Panc1 (cell line): Measurements from ENCODE around the gene SAPCD1. TPM values are rescaled to one million over a fixed set of nuclear protein-coding genes. Genes with fewer than 3 reads are reported as not detected.

ENCODE experiments used
- ATAC-seq: fragments of 200-7000 bp; cut with Tn5 transposase; 2 replicates; pipeline ENCODE4 v1.9.1; 2020; ENCODE audit warnings: mild to moderate bottlenecking, moderate library complexity
- BruUV-seq: library from RNA; stranded (reverse); fragments of 400-500 nt; replicated peaks from 2 replicates; lab custom pipeline; 2021; lab: Mats Ljungman, UMichigan
- CTCF ChIA-PET: fragments of 300-600 bp; sonication (Branson Sonifier 250); formaldehyde crosslinking; loops from one replicate; lab custom pipeline; 2022; ENCODE audit warnings: antibody characterized with exemption; lab: Charles Lee
- POLR2A ChIA-PET: fragments of 300-600 bp; sonication (Branson Sonifier 250); formaldehyde crosslinking; loops from one replicate; lab custom pipeline; 2022; ENCODE audit warnings: antibody characterized with exemption; lab: Charles Lee
- DNase-seq: peaks from one replicate; pipeline ENCODE4 v3.0.0-alpha.2; 2010; ENCODE audit warnings: low read depth, low spot score
- H3K27ac ChIP-seq: 2 replicates; pipeline ENCODE4 v1.5.1; 2011; ENCODE audit warnings: mild to moderate bottlenecking, low read length, inconsistent platforms
- H3K27me3 ChIP-seq: fragments of 200-500 bp; sonication (Bioruptor generic); 2 replicates; pipeline ENCODE4 v1.6.0; 2014; ENCODE audit warnings: low read length, inconsistent platforms; ENCODE audit not compliant: control insufficient read depth, insufficient read depth
- H3K36me3 ChIP-seq: fragments of 200-500 bp; sonication (Bioruptor generic); 2 replicates; pipeline ENCODE4 v1.5.1; 2014; ENCODE audit warnings: inconsistent platforms, mild to moderate bottlenecking, low read length, moderate library complexity; ENCODE audit not compliant: control insufficient read depth, insufficient read depth
- H3K4me1 ChIP-seq: 2 replicates; pipeline ENCODE4 v1.5.1; 2011; ENCODE audit warnings: inconsistent platforms, mild to moderate bottlenecking, low read length, moderate library complexity; ENCODE audit not compliant: control insufficient read depth, insufficient read depth
- H3K4me3 ChIP-seq, 2 experiments: 2 replicates each; pipeline ENCODE4 v1.5.1; 2011 to 2012; ENCODE audit warnings: low read depth in 2 of 2, low read length in 2 of 2, mild to moderate bottlenecking in 2 of 2, inconsistent platforms in 1 of 2, moderate library complexity in 1 of 2
- H3K9me3 ChIP-seq: fragments of 200-500 bp; sonication (Bioruptor generic); 2 replicates; pipeline ENCODE4 v1.5.1; 2014; ENCODE audit warnings: low read depth, mild to moderate bottlenecking, inconsistent platforms, low read length, moderate library complexity; ENCODE audit not compliant: control insufficient read depth, insufficient read depth
- CTCF ChIP-seq: fragments of 450-650 bp; IDR thresholded peaks from 2 replicates; pipeline ENCODE4 v1.5.1; 2017; ENCODE audit warnings: mild to moderate bottlenecking
- POLR2AphosphoS5 ChIP-seq: IDR thresholded peaks from 2 replicates; pipeline ENCODE4 v1.6.1; 2012; ENCODE audit warnings: mild to moderate bottlenecking, low read depth, low read length, moderate library complexity
- SIN3A ChIP-seq: IDR thresholded peaks from 2 replicates; pipeline ENCODE4 v1.6.1; 2012; ENCODE audit warnings: low read depth, mild to moderate bottlenecking, low read length, moderate library complexity, borderline replicate concordance; ENCODE audit not compliant: insufficient read depth
- TCF7L2 ChIP-seq: IDR thresholded peaks from 2 replicates; pipeline ENCODE4 v1.6.1; 2011; ENCODE audit warnings: mild to moderate bottlenecking, low read depth, low read length, inconsistent platforms
- in situ Hi-C: cut with HindIII; loops from 2 replicates; pipeline ENCODE4 v1.10.0; 2016; ENCODE audit warnings: low sequenced_read_pairs, low pct_unique_long_range_greater_than_20kb
- intact Hi-C: fragments of 100-400 bp; cut with micrococcal nuclease; formaldehyde crosslinking; loops from one replicate; pipeline ENCODE4 v1.10.0; 2022; ENCODE audit not compliant: unreplicated experiment
- total RNA-seq: library from RNA; stranded (reverse); gene quantifications from one replicate; pipeline ENCODE4 v1.2.1, GENCODE V29; 2021; ENCODE audit not compliant: unreplicated experiment
- TF ChIP-seq, protein P1 (sequence below), 2 experiments: IDR thresholded peaks; 2 replicates each; pipeline ENCODE4 v1.6.1; 2011 to 2012; ENCODE audit warnings: low read depth in 2 of 2, control low read depth in 1 of 2, low read length in 1 of 2, mild to moderate bottlenecking in 1 of 2, moderate library complexity in 1 of 2; ENCODE audit not compliant: insufficient read depth in 1 of 2

Gene SAPCD1
- total RNA-seq, 1 experiment from 2014 or later = 6.3 TPM

DNA sequence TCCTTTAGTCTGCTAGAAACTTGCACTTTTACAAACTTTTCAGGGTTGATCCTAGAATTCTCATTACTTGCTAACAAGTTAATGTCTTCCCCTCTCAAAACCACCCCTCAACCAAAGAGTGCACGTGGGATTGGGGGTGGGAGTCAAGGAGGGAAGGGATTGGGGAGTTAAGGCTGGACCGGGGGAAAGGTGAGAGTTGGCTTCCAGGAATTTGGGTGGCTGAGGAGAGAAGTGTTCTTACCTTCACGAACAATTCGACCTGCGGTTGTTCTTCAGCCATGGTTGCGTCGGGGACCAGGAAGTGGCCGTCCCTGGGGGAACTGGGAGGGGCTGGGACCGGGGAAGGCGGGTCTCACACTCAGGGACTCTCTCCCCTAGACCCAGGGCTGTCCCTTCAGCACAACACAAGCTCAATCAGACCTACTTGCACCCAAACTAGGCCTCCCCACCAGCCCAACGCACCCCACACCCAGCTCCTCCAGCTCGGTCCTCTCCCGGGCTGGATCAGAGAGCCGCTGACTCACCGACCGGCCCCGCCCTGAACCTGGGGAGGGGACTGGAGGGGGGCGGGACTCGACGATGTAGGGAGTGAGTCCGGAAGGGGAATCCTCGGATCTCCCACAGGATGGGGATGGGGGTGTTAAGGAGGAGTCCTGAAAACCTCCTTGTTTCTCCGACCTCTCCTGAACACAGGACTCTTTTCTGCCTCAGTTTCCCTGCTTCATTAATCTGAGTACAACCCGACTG, 26.3 kb upstream of the SAPCD1 start, which contains the start of gene CLIC1:
Gene CLIC1 (minus strand): TSS at position 510 of the 747 bp plus-strand sequence. CDS start 230 bp downstream, at position 280.
- ChIA-PET POLR2A (interaction anchor here (0.6 kb wide), 1 partner anchor 78 kb away, joined by 10 read pairs; the partner anchor contains the start of gene HSPA1L), CTCF (interaction anchor here (0.6 kb wide), 1 partner anchor 152 kb away, joined by 3 read pairs; no protein-coding TSS in a partner anchor)
- DNase-seq (no peak), ATAC-seq (peak; percentile 69)
- in situ Hi-C loops = no loop called here
- BruUV-seq = no TSS peak
- Histone ChIP-seq H3K9me3 (no peaks in the 10 kb centered on the region), H3K4me1 (peaks cover 57% of the 10 kb centered on the region), H3K27ac (peak within 1 kb of the TSS; percentile 100), H3K27me3 (no peaks in the 10 kb centered on the region), H3K4me3 (peak within 1 kb of the TSS; percentile 99 to 100), H3K36me3 (peaks cover 21% of the 10 kb centered on the region)
- TF ChIP-seq, protein P1, sequence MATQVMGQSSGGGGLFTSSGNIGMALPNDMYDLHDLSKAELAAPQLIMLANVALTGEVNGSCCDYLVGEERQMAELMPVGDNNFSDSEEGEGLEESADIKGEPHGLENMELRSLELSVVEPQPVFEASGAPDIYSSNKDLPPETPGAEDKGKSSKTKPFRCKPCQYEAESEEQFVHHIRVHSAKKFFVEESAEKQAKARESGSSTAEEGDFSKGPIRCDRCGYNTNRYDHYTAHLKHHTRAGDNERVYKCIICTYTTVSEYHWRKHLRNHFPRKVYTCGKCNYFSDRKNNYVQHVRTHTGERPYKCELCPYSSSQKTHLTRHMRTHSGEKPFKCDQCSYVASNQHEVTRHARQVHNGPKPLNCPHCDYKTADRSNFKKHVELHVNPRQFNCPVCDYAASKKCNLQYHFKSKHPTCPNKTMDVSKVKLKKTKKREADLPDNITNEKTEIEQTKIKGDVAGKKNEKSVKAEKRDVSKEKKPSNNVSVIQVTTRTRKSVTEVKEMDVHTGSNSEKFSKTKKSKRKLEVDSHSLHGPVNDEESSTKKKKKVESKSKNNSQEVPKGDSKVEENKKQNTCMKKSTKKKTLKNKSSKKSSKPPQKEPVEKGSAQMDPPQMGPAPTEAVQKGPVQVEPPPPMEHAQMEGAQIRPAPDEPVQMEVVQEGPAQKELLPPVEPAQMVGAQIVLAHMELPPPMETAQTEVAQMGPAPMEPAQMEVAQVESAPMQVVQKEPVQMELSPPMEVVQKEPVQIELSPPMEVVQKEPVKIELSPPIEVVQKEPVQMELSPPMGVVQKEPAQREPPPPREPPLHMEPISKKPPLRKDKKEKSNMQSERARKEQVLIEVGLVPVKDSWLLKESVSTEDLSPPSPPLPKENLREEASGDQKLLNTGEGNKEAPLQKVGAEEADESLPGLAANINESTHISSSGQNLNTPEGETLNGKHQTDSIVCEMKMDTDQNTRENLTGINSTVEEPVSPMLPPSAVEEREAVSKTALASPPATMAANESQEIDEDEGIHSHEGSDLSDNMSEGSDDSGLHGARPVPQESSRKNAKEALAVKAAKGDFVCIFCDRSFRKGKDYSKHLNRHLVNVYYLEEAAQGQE (IDR thresholded peaks at IDR 0.05; ENCODE audit: insufficient read depth in 1 of 2, low read depth in 2 of 2, low read length in 1 of 2) = no peak
- TF ChIP-seq SIN3A = 0 out of 2 replicates have a peak, but pooled peaks have one; percentile 54
- TF ChIP-seq CTCF = no peak
- TF ChIP-seq TCF7L2 = peak; percentile 50; the same call in 1 of the 2 replicates
- TF ChIP-seq POLR2AphosphoS5 = peak; percentile 83
- intact Hi-C loops = loop anchor here (10.0 kb wide), 1 partner anchor 99 kb away; no protein-coding TSS in a partner anchor

GRCh38 chr6:31736768-31737314, 25.6 kb upstream of the SAPCD1 start:
- DNase-seq = no peak
- H3K4me1 ChIP-seq = peaks cover 50% of the 10 kb centered on the region

More at GRCh38 chr6:31736768-31737314, 25.6 kb upstream of the SAPCD1 start:
- Histone ChIP-seq H3K4me3 (peak overlapping the region; percentile 99 to 100), H3K36me3 (peaks cover 17% of the 10 kb centered on the region), H3K27me3 (no peaks in the 10 kb centered on the region), H3K27ac (peak overlapping the region; percentile 100), H3K9me3 (no peaks in the 10 kb centered on the region)
- no TSS peak for BruUV-seq
- no peak for TF ChIP-seq SIN3A
- no peak for TF ChIP-seq TCF7L2
- no peak for TF ChIP-seq CTCF
- TF ChIP-seq POLR2AphosphoS5 = no peak
- POLR2A ChIA-PET = interaction anchor here (0.6 kb wide), 1 partner anchor 78 kb away, joined by 10 read pairs; the partner anchor contains the start of gene HSPA1L
- ATAC-seq = no peak
- CTCF ChIA-PET = interaction anchor here (0.6 kb wide), 1 partner anchor 153 kb away, joined by 3 read pairs; no protein-coding TSS in a partner anchor
- intact Hi-C loops = loop anchor here (10.0 kb wide), 1 partner anchor 98 kb away; no protein-coding TSS in a partner anchor
- in situ Hi-C loops = no loop called here
